GM12891 (cell line): ENCODE data around the gene IFNLR1.

Experiments
- POLR2A ChIP-seq: IDR thresholded peaks from 2 replicates; pipeline ENCODE4 v1.6.1; 2011; ENCODE audit warnings: low read depth, low read length, control low read depth
- POLR2AphosphoS5 ChIP-seq: IDR thresholded peaks from 2 replicates; pipeline ENCODE4 v1.6.1; 2011; ENCODE audit warnings: low read depth, low read length, control low read depth
- SPI1 ChIP-seq: IDR thresholded peaks from 2 replicates; pipeline ENCODE4 v1.6.1; 2011; ENCODE audit warnings: low read depth, low read length, control low read depth
- TAF1 ChIP-seq: IDR thresholded peaks from 2 replicates; pipeline ENCODE4 v1.6.1; 2011; ENCODE audit warnings: low read depth, low read length, control low read depth

GRCh38 chr1:24199291-24199900 is 12.3 kb upstream of the IFNLR1 start:
- TF ChIP-seq POLR2A = no peak
- no peak for TF ChIP-seq POLR2AphosphoS5
- TF ChIP-seq TAF1 = no peak
- TF ChIP-seq SPI1 = no peak
